ENCODE results near the gene DNM2. TPM values are rescaled to one million over a fixed set of nuclear protein-coding genes. Genes with fewer than 3 reads are reported as not detected.

The DNM2 gene
- total RNA-seq, 2 experiments from 2014 or later = 279 to 286 TPM

- H3K4me1 ChIP-seq (ENCODE audit: insufficient read depth, low read length) = peaks cover 24% of the 10 kb centered on the region
- no peak overlapping the region for H3K4me3 ChIP-seq (ENCODE audit: low read length)
- H3K4me3 Mint-ChIP-seq = no peak overlapping the region
- intact Hi-C loops (cut with DNase I, micrococcal nuclease) = loop anchor here in 1 of 2 experiments (10.0 kb wide), 1 partner anchor 47 kb away; the partner anchor contains the start of genes TIMM29 and YIPF2
- no peaks in the 10 kb centered on the region for H3K36me3 Mint-ChIP-seq (ENCODE audit: low read depth)
- H3K36me3 ChIP-seq (ENCODE audit: insufficient read depth, low read length) = peaks cover 5% of the 10 kb centered on the region
- ATAC-seq (ENCODE audit: poor library complexity) (no peak), DNase-seq (no peak)
- no peak overlapping the region for H3K27ac ChIP-seq (ENCODE audit: low read depth in 1 of 2, low read length in 2 of 2)
- H3K27ac Mint-ChIP-seq = no peak overlapping the region
- POLR2A ChIA-PET = no interaction called here
- no peak for TF ChIP-seq CTCF (IDR thresholded peaks at IDR 0.05)
- H3K9me3 Mint-ChIP-seq = no peaks in the 10 kb centered on the region
- no peaks in the 10 kb centered on the region for H3K27me3 Mint-ChIP-seq
- CTCF ChIA-PET = no interaction called here
- no peaks in the 10 kb centered on the region for H3K9me3 ChIP-seq (ENCODE audit: control insufficient read depth in 1 of 2, insufficient read depth in 1 of 2, low read length in 2 of 2)
- H3K27me3 ChIP-seq (ENCODE audit: control insufficient read depth in 1 of 2, insufficient read depth in 2 of 2, low read length in 2 of 2) = no peaks in the 10 kb centered on the region
- peaks cover 18% of the 10 kb centered on the region for H3K4me1 Mint-ChIP-seq (ENCODE audit: low read depth)
Observed at GRCh38 chr19:10878253-10878652, 160.4 kb downstream of the DNM2 start.

Small RNAs within 50 kb of the gene (microRNA-seq; reads per million reads assigned to microRNA genes)
- gene MIR199A1 (ENCODE audit: borderline microRNAs expressed, borderline replicate concordance) (not detected), gene MIR4748 (ENCODE audit: borderline microRNAs expressed, borderline replicate concordance) (not detected), gene MIR638 (ENCODE audit: borderline microRNAs expressed, borderline replicate concordance) (not detected), gene MIR6793 (ENCODE audit: borderline microRNAs expressed, borderline replicate concordance) (1.4 reads per million)

Other genes starting within 250 kb of the DNM2 start
- gene KEAP1, start 214.7 kb upstream of the DNM2 start, total RNA-seq = 10 to 100 TPM; 10.5 to 11.6 TPM
- gene S1PR5, start 200.6 kb upstream of the DNM2 start, total RNA-seq = under 1 TPM; 0.55 to 0.92 TPM
- 10 to 100 TPM; 81.1 to 84.6 TPM for gene ATG4D, start 174.2 kb upstream of the DNM2 start, total RNA-seq
- gene KRI1, start 152.1 kb upstream of the DNM2 start, total RNA-seq = 10 to 100 TPM; 36.8 to 39.6 TPM
- 10 to 100 TPM; 83.3 to 84.0 TPM for gene CDKN2D, start 149.1 kb upstream of the DNM2 start, total RNA-seq
- under 1 TPM in 1 of 2 experiments, not detected in 1; 0.77 TPM for gene AP1M2, start 130.8 kb upstream of the DNM2 start, total RNA-seq
- gene SLC44A2, start 92.5 kb upstream of the DNM2 start, total RNA-seq = 100 to 1,000 TPM; 151 to 168 TPM
- 100 to 1,000 TPM; 464 to 491 TPM for gene ILF3, start 63.7 kb upstream of the DNM2 start, total RNA-seq
- 10 to 100 TPM; 48.6 to 53.3 TPM for gene QTRT1, start 16.6 kb upstream of the DNM2 start, total RNA-seq
- gene TMED1, start 118.1 kb downstream of the DNM2 start, total RNA-seq = 1 to 10 TPM; 6.7 to 7.0 TPM
- 1 to 10 TPM; 1.8 to 2.1 TPM for gene C19orf38, start 130.3 kb downstream of the DNM2 start, total RNA-seq
- 10 to 100 TPM; 17.5 to 18.0 TPM for gene CARM1, start 153.5 kb downstream of the DNM2 start, total RNA-seq
- 10 to 100 TPM; 21.1 to 21.7 TPM for gene YIPF2, start 210.6 kb downstream of the DNM2 start, total RNA-seq
- gene TIMM29, start 210.7 kb downstream of the DNM2 start, total RNA-seq = 10 to 100 TPM; 22.6 to 24.8 TPM
- gene SMARCA4, start 243.0 kb downstream of the DNM2 start, total RNA-seq = 10 to 100 TPM; 69.6 to 74.5 TPM

Measured in CD4-positive, alpha-beta T cell (primary cell).